GM21390 (cell line): ENCODE measurements around the gene PRTFDC1.
A peak's percentile ranks its signal among the peaks of the same experiment; 100 is the strongest.

Experiments
- ATAC-seq: cut with Tn5 transposase; IDR thresholded peaks from one replicate; pipeline ENCODE4 v1.9.1; 2021; ENCODE audit not compliant: unreplicated experiment

Gene PRTFDC1

DNA sequence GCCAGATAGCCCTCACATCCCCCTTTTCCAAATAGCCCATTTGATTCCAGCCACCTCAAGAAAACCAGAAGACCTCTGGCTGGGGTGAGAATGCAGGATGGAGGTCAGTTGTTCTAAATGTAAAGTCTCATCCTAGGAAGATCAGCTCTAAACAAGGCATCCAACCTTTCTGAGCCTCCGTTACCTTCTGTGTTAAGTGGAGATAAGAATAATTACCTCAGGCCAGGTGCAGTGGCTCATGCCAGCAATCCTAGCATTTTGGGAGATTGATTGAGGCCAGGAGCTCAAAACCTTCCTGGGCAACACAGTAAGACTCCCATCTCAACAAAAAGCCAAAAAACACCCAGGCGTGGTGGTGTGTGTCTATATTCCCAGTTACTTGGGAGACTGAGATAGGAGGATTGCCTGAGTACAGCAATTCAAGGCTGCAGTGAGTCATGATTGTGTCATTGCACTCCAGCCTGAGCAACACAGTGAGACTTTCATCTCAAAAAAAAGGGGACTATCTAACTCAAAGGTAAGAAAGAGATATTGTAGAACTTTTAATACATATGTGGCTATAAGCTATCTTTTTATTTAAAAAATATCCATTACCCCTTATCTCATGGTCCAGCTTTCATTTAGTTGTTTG lies 43.5 kb downstream of the PRTFDC1 start:
- no peak for ATAC-seq

- no peak for ATAC-seq
Measured at GRCh38 chr10:24907956-24908355, 44.5 kb downstream of the PRTFDC1 start.

DNA sequence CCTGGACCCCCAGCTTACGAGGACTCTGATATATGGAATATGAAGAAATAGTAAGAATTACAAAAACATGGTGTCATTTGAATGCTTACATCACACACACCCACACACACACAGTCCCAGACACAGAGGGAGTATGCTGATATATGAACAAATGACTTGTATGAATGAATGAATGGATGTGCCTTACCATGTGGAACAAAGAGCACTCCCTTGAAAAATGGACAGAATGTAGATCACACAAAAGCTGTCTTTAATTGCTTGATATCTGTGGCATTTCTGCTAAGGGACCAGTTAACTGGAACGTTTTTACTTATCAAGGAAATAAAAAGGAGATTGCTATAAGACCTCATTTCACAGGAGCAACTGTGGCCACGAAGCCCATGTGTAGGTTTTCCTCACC lies 46.0 kb downstream of the PRTFDC1 start:
- no peak for ATAC-seq

- ATAC-seq: no peak
Measured at GRCh38 chr10:24904824-24905223, 47.6 kb downstream of the PRTFDC1 start.

- ATAC-seq: no peak
Measured at GRCh38 chr10:24902400-24902728, 50.0 kb downstream of the PRTFDC1 start.

GRCh38 chr10:24901686-24902399 lies 50.6 kb downstream of the PRTFDC1 start:
- peak; percentile 32 for ATAC-seq

- peak; percentile 86 for ATAC-seq
Measured at GRCh38 chr10:24900888-24901685, 51.3 kb downstream of the PRTFDC1 start.

GRCh38 chr10:24899571-24899970 lies 52.8 kb downstream of the PRTFDC1 start:
- ATAC-seq: no peak

DNA sequence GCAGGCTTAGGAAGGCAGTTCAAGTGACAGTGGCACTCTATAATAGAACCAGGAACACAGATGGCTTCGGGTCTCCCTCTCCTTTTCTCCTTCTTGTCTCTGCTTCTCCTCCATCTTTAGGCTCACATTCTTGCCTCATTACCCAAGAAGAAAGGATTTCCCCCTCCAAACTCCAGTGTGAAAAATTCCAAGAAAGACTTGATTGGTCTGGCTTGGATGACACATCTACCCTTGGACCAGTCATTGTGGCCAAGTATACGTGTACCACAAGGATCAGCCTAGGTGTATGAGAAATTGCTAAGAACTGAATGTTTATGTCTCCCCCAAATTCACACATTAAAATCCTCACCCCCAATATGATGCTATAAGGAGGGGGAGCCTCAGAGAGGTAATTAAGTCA lies 53.9 kb downstream of the PRTFDC1 start:
- no peak for ATAC-seq

GRCh38 chr10:24897326-24897926 lies 55.0 kb downstream of the PRTFDC1 start:
- no peak for ATAC-seq

DNA sequence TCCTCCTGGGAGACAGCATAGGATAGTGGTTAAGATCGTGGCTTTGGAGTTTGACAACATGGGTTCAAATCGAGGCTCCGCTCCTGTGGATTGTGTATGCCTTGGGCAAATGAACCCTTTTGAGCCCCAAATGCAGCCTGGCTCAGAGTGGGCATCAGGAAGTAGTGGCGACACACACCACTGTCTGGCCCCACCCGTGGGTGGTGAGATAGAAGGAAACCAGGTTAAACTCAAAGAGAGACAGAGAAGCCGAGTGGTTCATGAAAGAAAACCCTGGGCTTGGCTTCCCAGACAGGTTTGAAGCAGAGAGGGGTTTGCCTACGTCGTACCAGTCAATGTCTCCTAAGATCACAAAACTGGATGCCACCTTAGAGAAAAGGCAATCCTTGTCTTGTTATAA lies 57.7 kb downstream of the PRTFDC1 start:
- ATAC-seq: no peak

DNA sequence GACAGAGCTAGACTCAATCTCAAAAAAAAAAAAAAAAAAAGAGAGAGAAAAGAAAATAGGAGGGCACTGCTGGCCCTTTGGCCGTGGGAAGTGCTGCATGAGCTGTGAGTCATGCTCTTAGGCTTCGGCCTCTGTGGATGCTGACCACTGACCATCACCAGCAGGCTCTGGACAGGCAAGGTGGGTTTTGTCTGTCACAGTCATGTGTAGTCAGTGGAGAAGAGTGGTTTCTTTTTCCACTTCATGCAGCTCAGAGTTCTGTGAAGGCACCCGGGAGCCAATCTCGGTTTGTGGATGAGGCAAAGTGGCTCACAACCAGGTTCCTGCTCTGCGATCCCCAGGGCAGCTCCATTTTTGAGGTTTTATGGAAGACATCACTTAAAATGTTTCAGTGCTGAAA lies 58.1 kb downstream of the PRTFDC1 start:
- no peak for ATAC-seq

DNA sequence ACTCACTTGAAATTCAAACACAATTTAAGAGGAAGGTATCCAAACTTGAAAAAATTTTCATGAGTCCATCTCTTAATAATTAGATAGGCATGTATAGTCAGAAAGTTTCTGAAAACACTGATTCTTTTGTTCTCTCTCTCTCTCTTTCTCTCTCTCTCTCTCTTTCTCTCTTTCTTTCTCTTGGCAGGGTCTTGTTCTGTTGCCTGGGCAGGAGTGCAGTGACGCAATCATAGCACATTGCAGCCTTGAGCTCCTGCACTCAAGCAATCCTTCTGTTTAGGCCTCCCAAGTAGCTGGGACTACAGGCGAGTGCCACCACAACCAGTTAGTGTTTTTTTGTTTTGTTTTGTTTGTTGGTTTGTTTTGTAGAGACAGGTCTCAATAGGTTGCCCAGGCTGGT lies 59.3 kb downstream of the PRTFDC1 start:
- ATAC-seq: no peak

DNA sequence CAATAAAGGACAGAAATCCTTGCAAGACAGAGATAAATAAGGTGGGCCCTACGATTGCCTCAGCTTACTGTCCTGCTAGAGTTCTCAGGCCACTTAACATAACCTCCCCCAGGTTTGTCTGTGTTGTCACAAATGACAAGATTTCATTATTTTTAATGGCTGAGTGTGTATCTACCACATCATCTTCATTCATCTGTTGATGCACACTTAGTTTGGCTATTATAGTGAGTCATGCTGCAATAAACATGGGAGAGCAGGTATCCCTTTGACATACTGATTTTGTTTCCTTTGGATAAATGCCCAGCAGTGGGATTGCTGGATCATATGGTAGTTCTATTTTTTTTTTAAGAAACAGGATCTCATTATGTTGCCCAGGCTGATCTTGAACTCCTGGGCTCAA lies 60.6 kb downstream of the PRTFDC1 start:
- ATAC-seq: no peak

GRCh38 chr10:24889639-24890038 lies 62.8 kb downstream of the PRTFDC1 start:
- ATAC-seq: no peak

GRCh38 chr10:24887855-24888231 lies 64.6 kb downstream of the PRTFDC1 start:
- peak; percentile 26 for ATAC-seq

DNA sequence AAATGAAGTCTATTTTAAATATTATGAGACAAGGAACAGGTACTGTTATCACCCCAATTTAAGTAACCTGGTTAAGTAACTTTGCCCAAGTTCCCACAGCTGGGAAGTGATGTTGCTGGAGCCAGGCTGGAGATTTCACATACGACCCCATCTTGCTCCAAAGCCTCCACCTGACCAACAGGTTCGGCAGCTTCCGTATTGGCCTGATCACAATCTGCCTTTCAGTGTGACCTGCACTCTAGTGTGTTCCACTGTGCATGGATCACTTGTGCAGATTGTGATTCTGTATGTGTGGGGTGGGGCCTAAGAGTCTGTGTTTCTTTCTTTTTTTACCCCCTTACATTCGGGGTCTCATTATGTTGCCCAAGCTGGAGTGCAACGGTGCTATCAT lies 66.1 kb downstream of the PRTFDC1 start:
- no peak for ATAC-seq

DNA sequence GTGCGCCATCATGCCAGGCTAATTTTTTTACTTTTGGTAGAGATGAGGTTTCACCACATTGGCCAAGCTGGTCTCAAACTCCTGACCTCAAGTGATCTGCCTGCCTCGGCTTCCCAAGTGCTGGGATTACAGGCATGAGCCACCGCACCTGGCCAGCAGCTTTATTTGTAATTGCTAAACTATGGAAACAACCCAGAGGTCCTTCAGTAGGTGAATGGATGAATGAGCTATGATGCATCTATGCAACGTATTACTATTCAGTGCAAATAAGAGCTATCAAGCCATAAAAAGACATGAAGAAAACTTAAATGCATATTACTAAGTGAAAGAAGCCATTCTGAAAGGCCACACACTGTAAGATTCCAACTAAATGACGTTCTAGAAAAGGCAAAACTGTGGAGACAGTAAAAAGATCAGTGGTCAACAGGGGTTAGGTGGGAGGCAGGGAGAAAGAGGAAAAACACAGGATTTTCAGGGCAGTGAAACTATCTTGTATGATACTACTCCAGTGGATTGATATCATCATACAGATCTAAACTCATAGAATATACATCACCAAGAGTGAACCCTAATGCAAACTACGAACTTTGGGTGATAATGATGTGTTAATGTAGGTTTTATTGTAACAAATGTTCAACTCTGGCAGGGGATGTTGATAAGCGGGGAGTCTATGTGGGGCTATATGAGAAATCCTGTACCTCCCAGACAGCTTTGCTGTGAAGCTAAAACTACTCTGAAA lies 66.7 kb downstream of the PRTFDC1 start:
- ATAC-seq: no peak

GRCh38 chr10:24884793-24885192 lies 67.6 kb downstream of the PRTFDC1 start:
- ATAC-seq: no peak

- ATAC-seq: no peak
Measured at GRCh38 chr10:24884316-24884715, 68.1 kb downstream of the PRTFDC1 start.

- ATAC-seq: no peak
Measured at GRCh38 chr10:24883176-24883575, 69.2 kb downstream of the PRTFDC1 start.
